ENCODE measurements around the gene CAPN7. TPM values are rescaled to one million over a fixed set of nuclear protein-coding genes. Genes with fewer than 3 reads are reported as not detected.
A peak's percentile ranks its signal among the peaks of the same experiment; 100 is the strongest.

The CAPN7 gene
- total RNA-seq, 1 experiment from 2014 or later = 40.3 TPM

- no TSS peak for BruUV-seq (replicated peaks)
- peaks cover 1% of the 10 kb centered on the region for H3K36me3 ChIP-seq (ENCODE audit: control insufficient read depth, insufficient read depth, low read length)
- H3K36me3 Mint-ChIP-seq (ENCODE audit: insufficient read depth, unreplicated experiment) = peaks cover 50% of the 10 kb centered on the region
- H3K27me3 Mint-ChIP-seq (ENCODE audit: insufficient read depth, unreplicated experiment) = no peaks in the 10 kb centered on the region
- no peak overlapping the region for H3K4me3 Mint-ChIP-seq (ENCODE audit: unreplicated experiment)
- intact Hi-C loops (cut with micrococcal nuclease; ENCODE audit: unreplicated experiment) = no loop called here
- ChIA-PET CTCF (no interaction called here), POLR2A (no interaction called here)
- H3K27me3 ChIP-seq (replicated peaks; ENCODE audit: control insufficient read depth, insufficient read depth, low read length) = no peaks in the 10 kb centered on the region
- no peaks in the 10 kb centered on the region for H3K4me1 Mint-ChIP-seq (ENCODE audit: low read depth, unreplicated experiment)
- TF ChIP-seq CTCF (IDR thresholded peaks at IDR 0.05; ENCODE audit: insufficient read depth in 1 of 2, low read depth in 1 of 2, low read length in 1 of 2, severe bottlenecking in 1 of 2, unreplicated experiment in 1 of 2) = no peak
- peak overlapping the region; percentile 72 for H3K27ac Mint-ChIP-seq (ENCODE audit: unreplicated experiment)
- H3K4me3 ChIP-seq (ENCODE audit: low read depth, low read length) = no peak overlapping the region
- DNase-seq = no peak
- no peaks in the 10 kb centered on the region for H3K9me3 ChIP-seq
- no peaks in the 10 kb centered on the region for H3K9me3 Mint-ChIP-seq (ENCODE audit: unreplicated experiment)
- H3K4me1 ChIP-seq = no peaks in the 10 kb centered on the region
Measured at GRCh38 chr3:15260531-15260930, 54.5 kb downstream of the CAPN7 start.

GRCh38 chr3:15261274-15261673, 55.2 kb downstream of the CAPN7 start:
- no peaks in the 10 kb centered on the region for H3K27me3 Mint-ChIP-seq (ENCODE audit: insufficient read depth, unreplicated experiment)
- BruUV-seq (replicated peaks) = no TSS peak
- H3K4me1 Mint-ChIP-seq (ENCODE audit: low read depth, unreplicated experiment) = no peaks in the 10 kb centered on the region
- no peak for DNase-seq
- no peak overlapping the region for H3K4me3 Mint-ChIP-seq (ENCODE audit: unreplicated experiment)
- Histone ChIP-seq H3K4me3 (ENCODE audit: low read depth, low read length) (no peak overlapping the region), H3K9me3 (no peaks in the 10 kb centered on the region), H3K4me1 (no peaks in the 10 kb centered on the region), H3K36me3 (ENCODE audit: control insufficient read depth, insufficient read depth, low read length) (peaks cover 1% of the 10 kb centered on the region), H3K27me3 (replicated peaks; ENCODE audit: control insufficient read depth, insufficient read depth, low read length) (no peaks in the 10 kb centered on the region)
- no peaks in the 10 kb centered on the region for H3K9me3 Mint-ChIP-seq (ENCODE audit: unreplicated experiment)
- CTCF ChIA-PET = no interaction called here
- peaks cover 43% of the 10 kb centered on the region for H3K36me3 Mint-ChIP-seq (ENCODE audit: insufficient read depth, unreplicated experiment)
- intact Hi-C loops (cut with micrococcal nuclease; ENCODE audit: unreplicated experiment) = no loop called here
- no peak for TF ChIP-seq CTCF (IDR thresholded peaks at IDR 0.05; ENCODE audit: insufficient read depth in 1 of 2, low read depth in 1 of 2, low read length in 1 of 2, severe bottlenecking in 1 of 2, unreplicated experiment in 1 of 2)
- POLR2A ChIA-PET = no interaction called here
- no peak overlapping the region for H3K27ac Mint-ChIP-seq (ENCODE audit: unreplicated experiment)

DNA sequence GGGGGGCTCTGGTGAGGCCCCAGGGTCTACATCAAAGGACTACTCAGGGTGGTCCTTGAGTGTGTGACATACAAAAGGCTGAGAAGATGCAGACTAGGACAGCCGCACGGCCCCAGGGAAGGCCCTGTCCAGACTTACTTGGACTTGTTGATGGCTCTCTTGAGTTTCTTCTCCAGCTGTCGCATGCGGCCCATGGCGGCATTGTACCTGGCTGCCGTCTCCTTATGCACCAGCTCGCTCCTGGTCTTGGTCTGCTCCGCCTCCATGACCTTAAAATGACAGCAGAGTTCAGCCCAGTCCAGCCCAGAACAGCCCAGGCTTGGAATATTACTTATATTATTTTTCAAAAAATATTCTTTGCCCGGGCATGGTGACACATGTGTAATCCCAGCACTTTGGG, 56.0 kb downstream of the CAPN7 start:
- H3K27ac Mint-ChIP-seq (ENCODE audit: unreplicated experiment) = no peak overlapping the region
- intact Hi-C loops (cut with micrococcal nuclease; ENCODE audit: unreplicated experiment) = no loop called here
- no peak overlapping the region for H3K4me3 Mint-ChIP-seq (ENCODE audit: unreplicated experiment)
- no peaks in the 10 kb centered on the region for H3K27me3 Mint-ChIP-seq (ENCODE audit: insufficient read depth, unreplicated experiment)
- ChIA-PET POLR2A (no interaction called here), CTCF (no interaction called here)
- peaks cover 38% of the 10 kb centered on the region for H3K36me3 Mint-ChIP-seq (ENCODE audit: insufficient read depth, unreplicated experiment)
- no peaks in the 10 kb centered on the region for H3K4me1 Mint-ChIP-seq (ENCODE audit: low read depth, unreplicated experiment)
- H3K4me3 ChIP-seq (ENCODE audit: low read depth, low read length) = no peak overlapping the region
- no peak for DNase-seq
- H3K9me3 ChIP-seq = no peaks in the 10 kb centered on the region
- no peaks in the 10 kb centered on the region for H3K9me3 Mint-ChIP-seq (ENCODE audit: unreplicated experiment)
- H3K4me1 ChIP-seq = no peaks in the 10 kb centered on the region
- H3K36me3 ChIP-seq (ENCODE audit: control insufficient read depth, insufficient read depth, low read length) = no peaks in the 10 kb centered on the region; the same call in 1 of the 2 replicates
- BruUV-seq (replicated peaks) = no TSS peak
- TF ChIP-seq CTCF (IDR thresholded peaks at IDR 0.05; ENCODE audit: insufficient read depth in 1 of 2, low read depth in 1 of 2, low read length in 1 of 2, severe bottlenecking in 1 of 2, unreplicated experiment in 1 of 2) = no peak
- no peaks in the 10 kb centered on the region for H3K27me3 ChIP-seq (replicated peaks; ENCODE audit: control insufficient read depth, insufficient read depth, low read length)

Data from Caco-2 (cell line).